Keratinocyte (primary cell): Measurements from ENCODE around the gene LMBR1L. TPM values are rescaled to one million over a fixed set of nuclear protein-coding genes. Genes with fewer than 3 reads are reported as not detected.

ENCODE experiments used
- DNase-seq: peaks from one replicate; pipeline ENCODE4 v3.0.0-alpha.2; 2011; ENCODE audit warnings: low read depth, missing footprints, low spot score
- FAIRE-seq: peaks from 2 replicates; lab custom pipeline; 2011; peaks lifted over from hg19 to GRCh38; lab: Jason Lieb, UNC
- H2AFZ ChIP-seq: 2 replicates; pipeline ENCODE4 v1.6.0; 2012; ENCODE audit warnings: low read length, control low read depth, inconsistent platforms; ENCODE audit not compliant: control insufficient read depth
- H3K27ac ChIP-seq: 2 replicates; pipeline ENCODE4 v1.5.1; 2011; ENCODE audit warnings: low read length; ENCODE audit not compliant: control insufficient read depth, insufficient read depth
- H3K27me3 ChIP-seq: 3 replicates; pipeline ENCODE4 v1.6.0; 2011; ENCODE audit warnings: low read length; ENCODE audit not compliant: control insufficient read depth, insufficient read depth; ENCODE audit errors: extremely low read depth
- H3K36me3 ChIP-seq, 2 experiments: 2 replicates in 1 of 2; 3 replicates in 1 of 2; pipeline ENCODE4 v1.5.1; 2011; ENCODE audit warnings: low read length in 2 of 2, mild to moderate bottlenecking in 1 of 2; ENCODE audit not compliant: control insufficient read depth in 2 of 2, insufficient read depth in 2 of 2; ENCODE audit errors: extremely low read depth in 1 of 2
- H3K4me1 ChIP-seq: 3 replicates; pipeline ENCODE4 v1.5.1; 2011; ENCODE audit warnings: low read length; ENCODE audit not compliant: control insufficient read depth, insufficient read depth; ENCODE audit errors: extremely low read depth
- H3K4me2 ChIP-seq: 3 replicates; pipeline ENCODE4 v1.6.0; 2011; ENCODE audit warnings: low read depth, low read length; ENCODE audit not compliant: control insufficient read depth, insufficient read depth; ENCODE audit errors: extremely low read depth
- H3K4me3 ChIP-seq, 3 experiments: fragments of 200-600 bp in 1 of 3; sonication (generic) in 1 of 3; 2 replicates in 2 of 3; 3 replicates in 1 of 3; pipeline ENCODE4 v1.5.1; 2011 to 2016; ENCODE audit warnings: low read length in 3 of 3, mild to moderate bottlenecking in 3 of 3, control low read depth in 2 of 3, inconsistent platforms in 1 of 3, low read depth in 1 of 3, mixed read lengths in 1 of 3, mixed run types in 1 of 3, moderate library complexity in 1 of 3; ENCODE audit not compliant: control insufficient read depth in 2 of 3, insufficient read depth in 2 of 3; ENCODE audit errors: extremely low read depth in 1 of 3
- H3K79me2 ChIP-seq: 2 replicates; pipeline ENCODE4 v1.6.0; 2012; ENCODE audit warnings: low read length; ENCODE audit not compliant: control insufficient read depth, insufficient read depth
- H3K9ac ChIP-seq: 3 replicates; pipeline ENCODE4 v1.6.0; 2011; ENCODE audit warnings: low read length; ENCODE audit not compliant: control insufficient read depth, insufficient read depth; ENCODE audit errors: extremely low read depth
- H3K9me1 ChIP-seq: 3 replicates; pipeline ENCODE4 v1.6.0; 2011; ENCODE audit warnings: low read length; ENCODE audit not compliant: control insufficient read depth, insufficient read depth; ENCODE audit errors: extremely low read depth
- H3K9me3 ChIP-seq: 2 replicates; pipeline ENCODE4 v1.5.1; 2012; ENCODE audit warnings: low read depth, low read length; ENCODE audit not compliant: control insufficient read depth
- H4K20me1 ChIP-seq: 3 replicates; pipeline ENCODE4 v1.6.0; 2011; ENCODE audit warnings: low read length; ENCODE audit not compliant: control insufficient read depth, insufficient read depth; ENCODE audit errors: extremely low read depth
- CTCF ChIP-seq, 3 experiments: IDR thresholded peaks in 1 of 3; conservative IDR thresholded peaks in 1 of 3; optimal IDR thresholded peaks in 1 of 3; 2 replicates in 2 of 3; 3 replicates in 1 of 3; pipeline versions ENCODE3 to v1.5.1; 2011; ENCODE audit warnings: low read length in 3 of 3, mild to moderate bottlenecking in 3 of 3, moderate library complexity in 2 of 3, control low read depth in 1 of 3, inconsistent platforms in 1 of 3; ENCODE audit not compliant: insufficient read depth in 2 of 3; ENCODE audit errors: extremely low read depth in 1 of 3
- EZH2 ChIP-seq: IDR thresholded peaks from one replicate; pipeline ENCODE4 v1.6.1; 2012; ENCODE audit warnings: inconsistent platforms, mild to moderate bottlenecking, low read length, moderate library complexity
- dilution Hi-C: fragments of 300-500 bp; cut with MboI; formaldehyde crosslinking; loops from one replicate; pipeline ENCODE4 v1.7.0; 2020; ENCODE audit warnings: low sequenced_read_pairs; ENCODE audit not compliant: extremely low pct_ligation_motif_present
- polyA plus RNA-seq, 5 experiments: library from polyadenylated mRNA; depleted of rRNA in 3 of 5; stranded (reverse) in 3 of 5; stranded (forward) in 1 of 5; unstranded in 1 of 5; fragments of >200 nt; gene quantifications; 1 replicate in 1 of 5; 2 replicates in 3 of 5; 3 replicates in 1 of 5; pipeline versions ENCODE4 v1.2.1 to v1.2.3, GENCODE V29; 2011 to 2012; ENCODE audit warnings: missing spikeins in 2 of 5, low read depth in 1 of 5, low replicate concordance in 1 of 5

Gene LMBR1L
- polyA plus RNA-seq, 1 donor (not counting 4 experiments of a cell fraction or from before 2014, with no cell fraction given): 30.1 TPM

- no peak for DNase-seq
- no peaks in the 10 kb centered on the region for H3K9me3 ChIP-seq
- H3K4me3 ChIP-seq: peak overlapping the region in 2 of 3 experiments; percentile 28 to 53
- peak overlapping the region; percentile 74 for H3K4me2 ChIP-seq
- peak; percentile 88 for TF ChIP-seq EZH2
- TF ChIP-seq CTCF (optimal IDR thresholded peaks at IDR 0.05 in 1 of 3, IDR thresholded peaks at IDR 0.05 in 1 of 3, conservative IDR thresholded peaks at IDR 0.05 in 1 of 3; ENCODE audit: extremely low read depth in 1 of 3, insufficient read depth in 2 of 3, low read length in 3 of 3): peak in 2 of 3 experiments; percentile 6 to 42
- no peaks in the 10 kb centered on the region for H3K79me2 ChIP-seq
- H3K9me1 ChIP-seq: no peaks in the 10 kb centered on the region
- peaks cover 69% of the 10 kb centered on the region for H3K27me3 ChIP-seq
- H2AFZ ChIP-seq: peak overlapping the region; percentile 37
- H3K9ac ChIP-seq: no peak overlapping the region
- peaks cover 14% of the 10 kb centered on the region for H3K4me1 ChIP-seq
- no peaks in the 10 kb centered on the region for H4K20me1 ChIP-seq
- dilution Hi-C loops: no loop called here
- H3K27ac ChIP-seq: no peak overlapping the region
- H3K36me3 ChIP-seq: no peaks in the 10 kb centered on the region
- FAIRE-seq: no peak
These were observed 20.6 kb downstream of the LMBR1L start for GRCh38 chr12:49089821-49090773.

GRCh38 chr12:49088932-49089330 is 21.7 kb downstream of the LMBR1L start:
- no peaks in the 10 kb centered on the region for H3K79me2 ChIP-seq
- dilution Hi-C loops: no loop called here
- no peak for FAIRE-seq

More at GRCh38 chr12:49088932-49089330, 21.7 kb downstream of the LMBR1L start:
- TF ChIP-seq EZH2: no peak
- no peak for TF ChIP-seq CTCF (optimal IDR thresholded peaks at IDR 0.05 in 1 of 3, IDR thresholded peaks at IDR 0.05 in 1 of 3, conservative IDR thresholded peaks at IDR 0.05 in 1 of 3; ENCODE audit: extremely low read depth in 1 of 3, insufficient read depth in 2 of 3, low read length in 3 of 3)
- DNase-seq: no peak
- no peaks in the 10 kb centered on the region for H3K9me3 ChIP-seq
- H3K4me3 ChIP-seq: no peak overlapping the region
- no peaks in the 10 kb centered on the region for H4K20me1 ChIP-seq
- peaks cover 57% of the 10 kb centered on the region for H3K27me3 ChIP-seq
- H3K36me3 ChIP-seq: no peaks in the 10 kb centered on the region
- H3K9ac ChIP-seq: no peak overlapping the region
- no peak overlapping the region for H3K27ac ChIP-seq
- H3K9me1 ChIP-seq: no peaks in the 10 kb centered on the region
- H2AFZ ChIP-seq: no peak overlapping the region
- H3K4me2 ChIP-seq: no peak overlapping the region
- peaks cover 14% of the 10 kb centered on the region for H3K4me1 ChIP-seq
